Measurements from ENCODE around the gene KRT86. TPM values are rescaled to one million over a fixed set of nuclear protein-coding genes. Genes with fewer than 3 reads are reported as not detected.

Gene KRT86
- total RNA-seq, 4 donors from 2014 or later, result 3.6 TPM; not detected in 3

GRCh38 chr12:52252728-52253343, 21.6 kb upstream of the KRT86 start:
- Histone ChIP-seq H3K27me3 (peaks cover 44% of the 10 kb centered on the region), H3K27ac (no peak overlapping the region), H3K4me3 (no peak overlapping the region), H3K9me3 (no peaks in the 10 kb centered on the region), H3K4me1 (no peaks in the 10 kb centered on the region), H3K36me3 (no peaks in the 10 kb centered on the region)
- WGBS, 2 donors (ENCODE audit: low coverage in 1 of 2), result 95 to 100% methylated on average over 1 to 11 of the region's 11 CpGs
- no peak for TF ChIP-seq CTCF (IDR thresholded peaks at IDR 0.05)
- TF ChIP-seq POLR2AphosphoS5 (IDR thresholded peaks at IDR 0.05), result no peak
- no peak for TF ChIP-seq POLR2A (IDR thresholded peaks at IDR 0.05)
- no peak for TF ChIP-seq EP300 (IDR thresholded peaks at IDR 0.05; ENCODE audit: low read depth)
- DNase-seq, result no peak
- intact Hi-C loops (cut with DNase I; ENCODE audit: low total_unique reads), result no loop called here
- in situ Hi-C loops (cut with MboI; ENCODE audit: low pct_ligation_motif_present in 1 of 4, low pct_unique_long_range_greater_than_20kb in 1 of 4, low sequenced_read_pairs in 3 of 4), result no loop called here

GRCh38 chr12:52253391-52254179, 20.9 kb upstream of the KRT86 start:
- Histone ChIP-seq H3K27me3 (peaks cover 51% of the 10 kb centered on the region), H3K36me3 (no peaks in the 10 kb centered on the region)
- TF ChIP-seq CTCF (IDR thresholded peaks at IDR 0.05) (no peak), EP300 (IDR thresholded peaks at IDR 0.05; ENCODE audit: low read depth) (no peak), POLR2A (IDR thresholded peaks at IDR 0.05) (no peak), POLR2AphosphoS5 (IDR thresholded peaks at IDR 0.05) (no peak)

GRCh38 chr12:52254180-52254964, 20.1 kb upstream of the KRT86 start:
- peaks cover 54% of the 10 kb centered on the region for H3K27me3 ChIP-seq
- no peaks in the 10 kb centered on the region for H3K9me3 ChIP-seq
- no peaks in the 10 kb centered on the region for H3K36me3 ChIP-seq
- no peak overlapping the region for H3K27ac ChIP-seq
- in situ Hi-C loops (cut with MboI; ENCODE audit: low pct_ligation_motif_present in 1 of 4, low pct_unique_long_range_greater_than_20kb in 1 of 4, low sequenced_read_pairs in 3 of 4), result no loop called here
- DNase-seq, result no peak
- H3K4me3 ChIP-seq, result no peak overlapping the region
- intact Hi-C loops (cut with DNase I; ENCODE audit: low total_unique reads), result no loop called here
- peaks cover 0 to 7% (median 6%) of the 10 kb centered on the region in 4 donors for H3K4me1 ChIP-seq
- TF ChIP-seq CTCF (IDR thresholded peaks at IDR 0.05) (no peak), POLR2AphosphoS5 (IDR thresholded peaks at IDR 0.05) (no peak), EP300 (IDR thresholded peaks at IDR 0.05; ENCODE audit: low read depth) (no peak), POLR2A (IDR thresholded peaks at IDR 0.05) (no peak)
- 87% methylated on average over 10 of the region's 10 CpGs; no CpG with 5 or more reads in 1 of the 2 donors for WGBS, 2 donors (ENCODE audit: low coverage in 1 of 2)

More at GRCh38 chr12:52253391-52254179, 20.9 kb upstream of the KRT86 start:
- H3K4me1 ChIP-seq, result peaks cover 0 to 6% (median 4%) of the 10 kb centered on the region in 4 donors
- DNase-seq, result no peak
- WGBS, 2 donors (ENCODE audit: low coverage in 1 of 2), result 94% methylated on average over 14 of the region's 14 CpGs; no CpG with 5 or more reads in 1 of the 2 donors
- in situ Hi-C loops (cut with MboI; ENCODE audit: low pct_ligation_motif_present in 1 of 4, low pct_unique_long_range_greater_than_20kb in 1 of 4, low sequenced_read_pairs in 3 of 4) (no loop called here), intact Hi-C loops (cut with DNase I; ENCODE audit: low total_unique reads) (no loop called here)
- no peak overlapping the region for H3K27ac ChIP-seq
- no peaks in the 10 kb centered on the region for H3K9me3 ChIP-seq
- H3K4me3 ChIP-seq, result no peak overlapping the region

Measured in transverse colon (tissue), 4 donors.